Effector CD8-positive, alpha-beta T cell (primary cell): ENCODE measurements around the gene CCDC187.

Experiments
- DNase-seq: peaks from one replicate; lab custom pipeline; 2025; lab: John Stamatoyannopoulos, UW

CCDC187 gene

GRCh38 chr9:136206602-136207275 is 97.2 kb downstream of the CCDC187 start:
- no peak for DNase-seq

GRCh38 chr9:136205707-136205992 is 98.2 kb downstream of the CCDC187 start:
- DNase-seq, result no peak

GRCh38 chr9:136204838-136205706 is 98.8 kb downstream of the CCDC187 start, which contains the start of gene LHX3:
TSS of gene LHX3 (minus strand) at chr9:136205128. CDS start at chr9:136205012, 116 bp downstream.
- no peak for DNase-seq

- no peak for DNase-seq
Observed at GRCh38 chr9:136204145-136204805, 99.6 kb downstream of the CCDC187 start.

GRCh38 chr9:136203408-136204144 is 100.3 kb downstream of the CCDC187 start:
- DNase-seq, result no peak

GRCh38 chr9:136202454-136203407 is 101.2 kb downstream of the CCDC187 start:
- no peak for DNase-seq

GRCh38 chr9:136201609-136202453 is 102.1 kb downstream of the CCDC187 start:
- DNase-seq, result no peak

- DNase-seq, result no peak
Observed at GRCh38 chr9:136201174-136201573, 102.7 kb downstream of the CCDC187 start.

GRCh38 chr9:136200424-136200823 is 103.5 kb downstream of the CCDC187 start:
- DNase-seq, result no peak
